Glutamatergic neuron (in vitro differentiated cells): ENCODE data around the gene NBEA. TPM values are rescaled to one million over a fixed set of nuclear protein-coding genes. Genes with fewer than 3 reads are reported as not detected.

ENCODE experiments used
- DNase-seq: peaks from one replicate; pipeline ENCODE4 v3.0.0; 2022
- H3K27ac Mint-ChIP-seq: one replicate; pipeline ENCODE4 v1.8.0; 2020; ENCODE audit warnings: mild to moderate bottlenecking, mixed read lengths, inconsistent platforms; ENCODE audit not compliant: unreplicated experiment
- H3K27me3 Mint-ChIP-seq: one replicate; pipeline ENCODE4 v1.8.0; 2020; ENCODE audit warnings: mild to moderate bottlenecking, moderate library complexity, mixed read lengths, inconsistent platforms; ENCODE audit not compliant: unreplicated experiment
- H3K36me3 Mint-ChIP-seq: one replicate; pipeline ENCODE4 v1.8.0; 2020; ENCODE audit warnings: mild to moderate bottlenecking, mixed read lengths, inconsistent platforms; ENCODE audit not compliant: unreplicated experiment
- H3K4me1 Mint-ChIP-seq: one replicate; pipeline ENCODE4 v1.8.0; 2020; ENCODE audit warnings: mild to moderate bottlenecking, low read depth, mixed read lengths, inconsistent platforms; ENCODE audit not compliant: unreplicated experiment
- H3K4me3 Mint-ChIP-seq: one replicate; pipeline ENCODE4 v1.8.0; 2020; ENCODE audit warnings: mild to moderate bottlenecking, mixed read lengths, inconsistent platforms; ENCODE audit not compliant: unreplicated experiment
- H3K9me3 Mint-ChIP-seq: one replicate; pipeline ENCODE4 v1.8.0; 2020; ENCODE audit warnings: mild to moderate bottlenecking, moderate library complexity, mixed read lengths, inconsistent platforms; ENCODE audit not compliant: unreplicated experiment
- total RNA-seq: library from RNA; stranded (reverse); fragmentation: NEBNext Ultra II Directional; extraction: Animal tissue kit (Norgen Biotek cat#: 25700); gene quantifications from one replicate; pipeline ENCODE4 v1.2.1, GENCODE V29; 2021; ENCODE audit not compliant: unreplicated experiment
- TF ChIP-seq, protein P1 (sequence below): fragments of 200-600 bp; sonication (generic); IDR thresholded peaks from one replicate; pipeline ENCODE4 v1.5.0; 2021; ENCODE audit not compliant: partially characterized antibody, unreplicated experiment

The NBEA gene
- total RNA-seq, 1 donor from 2014 or later: 48.3 TPM

DNA sequence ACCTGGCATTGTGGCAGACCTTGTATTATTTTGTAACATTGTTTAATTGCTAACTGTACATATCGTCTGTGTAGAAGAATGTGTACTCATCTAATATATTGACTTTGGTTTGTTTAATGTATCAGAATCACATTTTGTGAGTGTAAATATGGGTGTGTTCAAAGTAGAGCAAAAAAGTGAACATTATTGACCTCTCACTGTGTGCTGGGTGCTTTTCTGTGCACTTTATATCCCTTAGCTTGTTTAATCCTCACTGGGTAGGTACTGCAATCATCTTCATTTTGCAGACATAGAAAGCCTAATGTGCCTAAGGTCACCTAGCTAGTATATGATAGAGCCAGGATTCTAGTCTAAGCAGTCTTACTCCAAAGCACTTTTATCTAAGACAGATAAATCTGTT is 289.4 kb downstream of the NBEA start:
- H3K27ac Mint-ChIP-seq: no peak overlapping the region
- H3K36me3 Mint-ChIP-seq: no peaks in the 10 kb centered on the region
- H3K4me3 Mint-ChIP-seq: no peak overlapping the region
- H3K9me3 Mint-ChIP-seq: peaks cover 2% of the 10 kb centered on the region
- H3K4me1 Mint-ChIP-seq: peaks cover 5% of the 10 kb centered on the region
- no peak for DNase-seq
- peaks cover 3% of the 10 kb centered on the region for H3K27me3 Mint-ChIP-seq
- TF ChIP-seq, protein P1, sequence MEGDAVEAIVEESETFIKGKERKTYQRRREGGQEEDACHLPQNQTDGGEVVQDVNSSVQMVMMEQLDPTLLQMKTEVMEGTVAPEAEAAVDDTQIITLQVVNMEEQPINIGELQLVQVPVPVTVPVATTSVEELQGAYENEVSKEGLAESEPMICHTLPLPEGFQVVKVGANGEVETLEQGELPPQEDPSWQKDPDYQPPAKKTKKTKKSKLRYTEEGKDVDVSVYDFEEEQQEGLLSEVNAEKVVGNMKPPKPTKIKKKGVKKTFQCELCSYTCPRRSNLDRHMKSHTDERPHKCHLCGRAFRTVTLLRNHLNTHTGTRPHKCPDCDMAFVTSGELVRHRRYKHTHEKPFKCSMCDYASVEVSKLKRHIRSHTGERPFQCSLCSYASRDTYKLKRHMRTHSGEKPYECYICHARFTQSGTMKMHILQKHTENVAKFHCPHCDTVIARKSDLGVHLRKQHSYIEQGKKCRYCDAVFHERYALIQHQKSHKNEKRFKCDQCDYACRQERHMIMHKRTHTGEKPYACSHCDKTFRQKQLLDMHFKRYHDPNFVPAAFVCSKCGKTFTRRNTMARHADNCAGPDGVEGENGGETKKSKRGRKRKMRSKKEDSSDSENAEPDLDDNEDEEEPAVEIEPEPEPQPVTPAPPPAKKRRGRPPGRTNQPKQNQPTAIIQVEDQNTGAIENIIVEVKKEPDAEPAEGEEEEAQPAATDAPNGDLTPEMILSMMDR: no peak

- TF ChIP-seq, protein P1: no peak
- Mint-ChIP-seq H3K27ac (no peak overlapping the region), H3K27me3 (no peaks in the 10 kb centered on the region), H3K4me3 (no peak overlapping the region), H3K9me3 (no peaks in the 10 kb centered on the region), H3K36me3 (peaks cover 5% of the 10 kb centered on the region), H3K4me1 (peaks cover 7% of the 10 kb centered on the region)
- DNase-seq: no peak
Observed at GRCh38 chr13:35238274-35238673, 296.2 kb downstream of the NBEA start.

DNA sequence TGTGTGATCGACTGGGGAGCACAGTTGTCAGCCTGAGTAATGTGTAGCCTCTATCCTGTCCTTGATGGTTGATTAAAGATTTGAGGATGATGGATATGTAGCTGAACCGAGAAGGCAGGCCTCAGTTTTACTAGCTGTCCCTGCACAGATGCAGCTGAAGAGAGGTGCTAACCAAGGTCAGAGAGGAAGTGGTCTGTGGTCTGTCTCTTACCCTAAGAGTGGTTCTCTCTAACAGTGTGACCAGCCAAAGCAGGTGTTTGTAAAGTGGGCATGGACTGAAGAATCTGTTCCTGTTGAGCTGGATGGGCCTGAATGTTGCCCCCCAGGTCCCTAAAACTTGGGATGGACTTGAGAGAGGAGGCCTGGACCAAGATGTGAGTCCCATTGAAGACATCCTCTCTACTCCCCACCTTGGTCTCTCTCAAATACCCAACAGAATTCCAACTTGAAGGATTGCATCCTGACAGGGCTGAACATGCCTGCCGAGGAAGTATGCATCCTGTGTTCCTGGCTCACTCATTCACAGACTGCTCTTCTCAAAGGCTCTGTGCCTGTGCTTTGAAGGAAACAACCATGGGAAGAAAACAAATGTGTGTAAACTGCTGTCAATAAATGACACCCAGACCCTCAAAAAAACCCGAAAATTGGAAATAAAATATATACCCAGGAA is 310.6 kb downstream of the NBEA start:
- H3K27me3 Mint-ChIP-seq: peaks cover 3% of the 10 kb centered on the region
- no peak overlapping the region for H3K27ac Mint-ChIP-seq
- no peak for DNase-seq
- H3K4me1 Mint-ChIP-seq: no peaks in the 10 kb centered on the region
- TF ChIP-seq, protein P1: no peak
- H3K9me3 Mint-ChIP-seq: no peaks in the 10 kb centered on the region
- H3K4me3 Mint-ChIP-seq: no peak overlapping the region
- H3K36me3 Mint-ChIP-seq: peaks cover 5% of the 10 kb centered on the region

DNA sequence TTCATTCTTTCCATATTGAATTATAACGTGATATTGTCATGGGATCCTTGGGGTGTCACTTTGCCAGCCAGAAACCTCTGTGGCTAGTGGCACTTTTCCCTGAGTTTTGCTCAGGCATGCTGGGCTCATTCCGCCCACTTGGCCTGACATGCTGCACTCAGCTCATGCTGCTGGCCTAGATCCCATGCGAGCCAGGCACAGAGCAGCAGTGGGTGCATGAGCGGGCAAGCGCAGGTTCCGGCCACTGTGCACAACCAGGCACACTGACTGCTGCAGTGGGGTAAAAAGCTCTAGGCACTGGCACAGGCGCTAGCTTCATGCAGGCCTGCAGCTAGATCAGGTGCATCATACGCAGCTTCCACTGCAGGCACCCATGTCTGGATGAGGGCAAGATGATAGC is 313.2 kb downstream of the NBEA start:
- TF ChIP-seq, protein P1: no peak
- H3K27me3 Mint-ChIP-seq: peaks cover 3% of the 10 kb centered on the region
- H3K36me3 Mint-ChIP-seq: peaks cover 5% of the 10 kb centered on the region

DNA sequence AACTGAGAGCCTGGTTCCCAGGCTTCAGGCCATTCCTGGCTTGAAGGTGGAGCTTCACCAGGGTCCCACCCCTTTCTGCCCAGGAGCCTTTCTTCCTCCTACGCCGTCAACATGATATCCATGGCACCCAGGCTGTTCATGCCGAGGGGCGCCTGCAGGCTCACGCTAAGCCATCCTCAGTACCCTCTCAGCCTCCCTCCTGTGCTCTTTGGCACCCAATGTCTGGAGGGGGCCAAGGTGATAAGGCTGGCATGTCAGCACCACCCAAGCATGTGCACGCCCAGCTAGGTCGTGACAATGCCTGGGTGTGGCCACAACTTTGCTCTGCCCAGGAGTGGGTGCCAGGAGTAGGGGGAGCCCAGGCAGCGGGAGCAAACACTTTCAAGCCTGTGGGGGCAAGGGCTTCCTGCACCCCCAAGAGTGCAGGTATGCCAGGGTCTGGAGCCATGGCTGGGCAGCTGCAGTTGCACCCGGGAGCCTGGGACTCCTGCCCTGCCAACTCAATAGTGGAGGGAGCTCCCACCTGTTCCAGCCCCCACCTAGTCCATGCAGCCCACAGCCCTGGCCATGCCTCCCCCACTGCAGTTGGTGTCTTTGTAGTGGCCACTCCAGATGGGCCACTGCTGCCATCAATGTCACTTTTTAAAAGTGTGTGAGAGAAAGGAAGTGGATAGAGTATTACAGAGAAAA is 314.5 kb downstream of the NBEA start:
- Mint-ChIP-seq H3K4me3 (no peak overlapping the region), H3K27ac (no peak overlapping the region), H3K4me1 (peaks cover 4% of the 10 kb centered on the region), H3K36me3 (peaks cover 4% of the 10 kb centered on the region), H3K9me3 (no peaks in the 10 kb centered on the region), H3K27me3 (peaks cover 3% of the 10 kb centered on the region)
- no peak for DNase-seq
- TF ChIP-seq, protein P1: no peak

More for the DNA sequence above, 313.2 kb downstream of the NBEA start:
- H3K4me1 Mint-ChIP-seq: peaks cover under 1% of the 10 kb centered on the region
- DNase-seq: no peak
- no peaks in the 10 kb centered on the region for H3K9me3 Mint-ChIP-seq
- no peak overlapping the region for H3K4me3 Mint-ChIP-seq
- no peak overlapping the region for H3K27ac Mint-ChIP-seq
